Smooth muscle cell (in vitro differentiated cells): ENCODE data around the gene ARPC4. TPM values are rescaled to one million over a fixed set of nuclear protein-coding genes. Genes with fewer than 3 reads are reported as not detected.

Experiments
- DNase-seq: peaks from one replicate; lab custom pipeline; 2025; ENCODE audit not compliant: unreplicated experiment; lab: John Stamatoyannopoulos, UW
- H2AFZ ChIP-seq: fragments of 200-600 bp; sonication (generic); 2 replicates; pipeline ENCODE4 v1.6.0; 2016; ENCODE audit warnings: antibody characterized with exemption, low read depth, mild to moderate bottlenecking
- H3F3A ChIP-seq: fragments of 200-600 bp; sonication (generic); 2 replicates; pipeline ENCODE4 v1.6.0; 2017; ENCODE audit warnings: antibody characterized with exemption, low read depth
- H3K27ac ChIP-seq: fragments of 200-600 bp; sonication (generic); 2 replicates; pipeline ENCODE4 v1.5.1; 2016; ENCODE audit warnings: low read depth, mild to moderate bottlenecking
- H3K27me3 ChIP-seq: fragments of 200-600 bp; sonication (generic); 2 replicates; pipeline ENCODE4 v1.6.1; 2016; ENCODE audit warnings: low read depth, mild to moderate bottlenecking
- H3K36me3 ChIP-seq: fragments of 200-600 bp; sonication (generic); 2 replicates; pipeline ENCODE4 v1.5.1; 2016; ENCODE audit warnings: low read depth
- H3K4me1 ChIP-seq: fragments of 200-600 bp; sonication (generic); 2 replicates; pipeline ENCODE4 v1.5.1; 2016; ENCODE audit warnings: low read depth
- H3K4me2 ChIP-seq: fragments of 200-600 bp; sonication (generic); 2 replicates; pipeline ENCODE4 v1.6.0; 2016; ENCODE audit warnings: mild to moderate bottlenecking
- H3K4me3 ChIP-seq: fragments of 200-600 bp; sonication (generic); 2 replicates; pipeline ENCODE4 v1.5.1; 2016; ENCODE audit warnings: mild to moderate bottlenecking
- H3K79me2 ChIP-seq: fragments of 200-600 bp; sonication (generic); 2 replicates; pipeline ENCODE4 v1.6.0; 2016; ENCODE audit warnings: low read depth, mild to moderate bottlenecking
- H3K9ac ChIP-seq: fragments of 200-600 bp; sonication (generic); 2 replicates; pipeline ENCODE4 v1.6.0; 2016; ENCODE audit warnings: low read depth
- H3K9me3 ChIP-seq: fragments of 200-600 bp; sonication (generic); replicated peaks from 2 replicates; pipeline ENCODE4 v1.5.1; 2016; ENCODE audit warnings: low read depth
- H4K20me1 ChIP-seq: fragments of 200-600 bp; sonication (generic); 2 replicates; pipeline ENCODE4 v1.6.0; 2016; ENCODE audit warnings: low read depth
- CTCF ChIP-seq: fragments of 200-600 bp; sonication (generic); IDR thresholded peaks from 2 replicates; pipeline ENCODE4 v1.5.1; 2017; ENCODE audit warnings: borderline replicate concordance, mild to moderate bottlenecking, antibody characterized with exemption; ENCODE audit not compliant: insufficient read depth, poor library complexity, severe bottlenecking
- WGBS: methylation state at CpG from one replicate; pipeline ENCODE4 v1.1.7; 2016; ENCODE audit warnings: low lambda C conversion rate; 5-methylcytosine and 5-hydroxymethylcytosine counted together
- polyA plus RNA-seq: library from polyadenylated mRNA; unstranded; fragments of >200 nt; fragmentation: Nextera tagmentation; extraction: Ambion mirVana; gene quantifications from 2 replicates; pipeline ENCODE4 v1.2.1, GENCODE V29; 2016
- total RNA-seq: library from RNA; depleted of rRNA; stranded (reverse); fragments of >200 nt; gene quantifications from 2 replicates; pipeline ENCODE4 v1.2.3, GENCODE V29; 2014

Gene ARPC4
- total and polyA plus RNA-seq, 2 experiments from 2014 or later: 93.9 to 130 TPM

GRCh38 chr3:9807981-9808344 lies 15.1 kb downstream of the ARPC4 start:
- H3K9me3 ChIP-seq: no peaks in the 10 kb centered on the region
- H2AFZ ChIP-seq: no peak overlapping the region
- no peaks in the 10 kb centered on the region for H3K27me3 ChIP-seq
- DNase-seq: no peak
- no peak for TF ChIP-seq CTCF
- no peak overlapping the region for H3K4me3 ChIP-seq
- H3K4me1 ChIP-seq: peaks cover 13% of the 10 kb centered on the region
- H4K20me1 ChIP-seq: no peaks in the 10 kb centered on the region
- no peak overlapping the region for H3K27ac ChIP-seq
- peaks cover 33% of the 10 kb centered on the region for H3F3A ChIP-seq
- WGBS: 100% methylated on average over 2 of the region's 2 CpGs
- H3K79me2 ChIP-seq: no peaks in the 10 kb centered on the region
- no peak overlapping the region for H3K4me2 ChIP-seq
- no peak overlapping the region for H3K9ac ChIP-seq
- H3K36me3 ChIP-seq: peaks cover 6% of the 10 kb centered on the region

- no peaks in the 10 kb centered on the region for H4K20me1 ChIP-seq
- peak overlapping the region; percentile 84 for H3K27ac ChIP-seq
- H3K79me2 ChIP-seq: no peaks in the 10 kb centered on the region
- peaks cover 13% of the 10 kb centered on the region for H3K4me1 ChIP-seq
- no peaks in the 10 kb centered on the region for H3K9me3 ChIP-seq
- no peak for TF ChIP-seq CTCF
- no peak for DNase-seq
- peaks cover 33% of the 10 kb centered on the region for H3F3A ChIP-seq
- no peak overlapping the region for H2AFZ ChIP-seq
- H3K36me3 ChIP-seq: peaks cover under 1% of the 10 kb centered on the region
- no peak overlapping the region for H3K4me2 ChIP-seq
- 81% methylated on average over 7 of the region's 7 CpGs for WGBS
- no peak overlapping the region for H3K4me3 ChIP-seq
- no peaks in the 10 kb centered on the region for H3K27me3 ChIP-seq
- no peak overlapping the region for H3K9ac ChIP-seq
Measured at GRCh38 chr3:9808345-9809037, 15.6 kb downstream of the ARPC4 start.

- DNase-seq: no peak
- Histone ChIP-seq H3K27ac (peak overlapping the region; percentile 84), H3K4me3 (peak overlapping the region; percentile 70), H3K36me3 (no peaks in the 10 kb centered on the region), H3K27me3 (no peaks in the 10 kb centered on the region), H3K79me2 (no peaks in the 10 kb centered on the region), H2AFZ (no peak overlapping the region), H3F3A (peaks cover 29% of the 10 kb centered on the region), H3K9me3 (no peaks in the 10 kb centered on the region), H3K4me1 (peaks cover 13% of the 10 kb centered on the region), H4K20me1 (no peaks in the 10 kb centered on the region), H3K9ac (peak overlapping the region; percentile 37), H3K4me2 (peak overlapping the region; percentile 94)
- WGBS: 80% methylated on average over 4 of the region's 4 CpGs
- TF ChIP-seq CTCF: no peak
Measured at GRCh38 chr3:9809239-9809614, 16.3 kb downstream of the ARPC4 start.
